ENCODE results near the gene CST4. TPM values are rescaled to one million over a fixed set of nuclear protein-coding genes. Genes with fewer than 3 reads are reported as not detected.

The CST4 gene
- total and polyA plus RNA-seq, 2 donors (not counting 3 experiments of a cell fraction or from before 2014, with no cell fraction given), result not detected

GRCh38 chr20:23658989-23659609 lies 29.7 kb downstream of the CST4 start:
- ChIA-PET POLR2A (no interaction called here), CTCF (interaction anchor here (1.1 kb wide), 1 partner anchor 9 kb away, joined by 6 read pairs; no protein-coding TSS in a partner anchor)
- no peaks in the 10 kb centered on the region for H4K20me1 ChIP-seq (replicated peaks; ENCODE audit: control insufficient read depth, extremely low read depth, insufficient read depth, low read length)
- TF ChIP-seq POLR2A (IDR thresholded peaks at IDR 0.05; ENCODE audit: low read depth, low read length) (no peak), GATA2 (IDR thresholded peaks at IDR 0.05; ENCODE audit: insufficient read depth, insufficient read length, low read depth, low read length) (no peak), MYC (IDR thresholded peaks at IDR 0.05; ENCODE audit: low read depth, low read length) (no peak), FOS (IDR thresholded peaks at IDR 0.05; ENCODE audit: borderline replicate concordance, insufficient read depth, low read length) (no peak), EZH2 (IDR thresholded peaks at IDR 0.05; ENCODE audit: borderline replicate concordance, low read depth, low read length, severe bottlenecking) (no peak), POLR2AphosphoS5 (IDR thresholded peaks at IDR 0.05; ENCODE audit: insufficient read depth, low read depth, low read length) (no peak), JUN (IDR thresholded peaks at IDR 0.05; ENCODE audit: borderline replicate concordance, insufficient read depth, insufficient read length, low read depth) (no peak), MAX (IDR thresholded peaks at IDR 0.05; ENCODE audit: insufficient read depth, insufficient read length) (no peak)
- TF ChIP-seq, protein P1, sequence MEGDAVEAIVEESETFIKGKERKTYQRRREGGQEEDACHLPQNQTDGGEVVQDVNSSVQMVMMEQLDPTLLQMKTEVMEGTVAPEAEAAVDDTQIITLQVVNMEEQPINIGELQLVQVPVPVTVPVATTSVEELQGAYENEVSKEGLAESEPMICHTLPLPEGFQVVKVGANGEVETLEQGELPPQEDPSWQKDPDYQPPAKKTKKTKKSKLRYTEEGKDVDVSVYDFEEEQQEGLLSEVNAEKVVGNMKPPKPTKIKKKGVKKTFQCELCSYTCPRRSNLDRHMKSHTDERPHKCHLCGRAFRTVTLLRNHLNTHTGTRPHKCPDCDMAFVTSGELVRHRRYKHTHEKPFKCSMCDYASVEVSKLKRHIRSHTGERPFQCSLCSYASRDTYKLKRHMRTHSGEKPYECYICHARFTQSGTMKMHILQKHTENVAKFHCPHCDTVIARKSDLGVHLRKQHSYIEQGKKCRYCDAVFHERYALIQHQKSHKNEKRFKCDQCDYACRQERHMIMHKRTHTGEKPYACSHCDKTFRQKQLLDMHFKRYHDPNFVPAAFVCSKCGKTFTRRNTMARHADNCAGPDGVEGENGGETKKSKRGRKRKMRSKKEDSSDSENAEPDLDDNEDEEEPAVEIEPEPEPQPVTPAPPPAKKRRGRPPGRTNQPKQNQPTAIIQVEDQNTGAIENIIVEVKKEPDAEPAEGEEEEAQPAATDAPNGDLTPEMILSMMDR (IDR thresholded peaks at IDR 0.05; ENCODE audit: extremely low read depth in 1 of 2, insufficient read depth in 1 of 2, low read depth in 1 of 2, low read length in 2 of 2), result no peak
- H3K36me3 ChIP-seq (ENCODE audit: control insufficient read depth in 2 of 2, extremely low read depth in 1 of 2, insufficient read depth in 2 of 2, low read length in 2 of 2), result no peaks in the 10 kb centered on the region
- no peak overlapping the region for H3K9ac ChIP-seq (replicated peaks; ENCODE audit: extremely low read depth, insufficient read depth, low read length)
- no peak overlapping the region for H2AFZ ChIP-seq (ENCODE audit: low read depth, low read length)
- peaks cover 9% of the 10 kb centered on the region for H3K4me1 ChIP-seq (ENCODE audit: control insufficient read depth, extremely low read depth, insufficient read depth, low read length)
- FAIRE-seq (peak; percentile 52), DNase-seq (ENCODE audit: low read depth, low spot score) (no peak)
- H3K79me2 ChIP-seq (ENCODE audit: control insufficient read depth, insufficient read depth, low read length), result no peaks in the 10 kb centered on the region
- dilution Hi-C loops (cut with MboI; ENCODE audit: extremely low pct_ligation_motif_present, low sequenced_read_pairs), result no loop called here
- H3K9me3 ChIP-seq (replicated peaks; ENCODE audit: control insufficient read depth, insufficient read depth, low read length), result no peaks in the 10 kb centered on the region
- no peak overlapping the region for H3K4me3 ChIP-seq (replicated peaks in 1 of 3; ENCODE audit: insufficient read depth in 1 of 3, low read depth in 1 of 3, low read length in 3 of 3)
- no peaks in the 10 kb centered on the region for H3K9me1 ChIP-seq (replicated peaks; ENCODE audit: control insufficient read depth, extremely low read depth, insufficient read depth, low read length)
- no peaks in the 10 kb centered on the region for H3K27me3 ChIP-seq (ENCODE audit: control insufficient read depth in 2 of 2, insufficient read depth in 2 of 2, low read length in 2 of 2)
- no peak overlapping the region for H3K27ac ChIP-seq (ENCODE audit: insufficient read depth, low read depth, low read length)
- intact Hi-C loops (cut with micrococcal nuclease), result no loop called here
- BruUV-seq (replicated peaks), result no TSS peak
- H3K4me2 ChIP-seq (ENCODE audit: insufficient read depth, low read length), result no peak overlapping the region
